SK-N-SH (cell line): ENCODE results near the gene MAPK10.

ENCODE experiments used
- CTCF ChIP-seq: fragments of 200-600 bp; sonication (generic); IDR thresholded peaks from 2 replicates; pipeline ENCODE4 v1.6.1; 2017; ENCODE audit warnings: antibody characterized with exemption, mild to moderate bottlenecking, moderate library complexity
- MXI1 ChIP-seq: IDR thresholded peaks from 2 replicates; pipeline ENCODE4 v1.6.1; 2012; ENCODE audit warnings: mild to moderate bottlenecking, low read depth, low read length, improper control_type of control experiment
- POLR2AphosphoS5 ChIP-seq: IDR thresholded peaks from 2 replicates; pipeline ENCODE4 v1.6.1; 2012; ENCODE audit warnings: low read depth, low read length
- TAF1 ChIP-seq: IDR thresholded peaks from 2 replicates; pipeline ENCODE4 v1.6.1; 2012; ENCODE audit warnings: low read depth, mild to moderate bottlenecking, low read length, moderate library complexity, borderline replicate concordance
- TEAD4 ChIP-seq: IDR thresholded peaks from 2 replicates; pipeline ENCODE4 v1.4.0; 2012; ENCODE audit warnings: mild to moderate bottlenecking, borderline replicate concordance; ENCODE audit not compliant: insufficient read depth
- ZBTB33 ChIP-seq: IDR thresholded peaks from 2 replicates; pipeline ENCODE4 v1.4.0; 2012; ENCODE audit warnings: low read depth, borderline replicate concordance

- TF ChIP-seq CTCF (no peak), POLR2AphosphoS5 (no peak), MXI1 (no peak), ZBTB33 (no peak), TAF1 (no peak), TEAD4 (no peak)
Measured at GRCh38 chr4:86098691-86099090, 261.2 kb downstream of the MAPK10 start.
